ENCODE measurements around the gene GPC6.

Gene GPC6

DNA sequence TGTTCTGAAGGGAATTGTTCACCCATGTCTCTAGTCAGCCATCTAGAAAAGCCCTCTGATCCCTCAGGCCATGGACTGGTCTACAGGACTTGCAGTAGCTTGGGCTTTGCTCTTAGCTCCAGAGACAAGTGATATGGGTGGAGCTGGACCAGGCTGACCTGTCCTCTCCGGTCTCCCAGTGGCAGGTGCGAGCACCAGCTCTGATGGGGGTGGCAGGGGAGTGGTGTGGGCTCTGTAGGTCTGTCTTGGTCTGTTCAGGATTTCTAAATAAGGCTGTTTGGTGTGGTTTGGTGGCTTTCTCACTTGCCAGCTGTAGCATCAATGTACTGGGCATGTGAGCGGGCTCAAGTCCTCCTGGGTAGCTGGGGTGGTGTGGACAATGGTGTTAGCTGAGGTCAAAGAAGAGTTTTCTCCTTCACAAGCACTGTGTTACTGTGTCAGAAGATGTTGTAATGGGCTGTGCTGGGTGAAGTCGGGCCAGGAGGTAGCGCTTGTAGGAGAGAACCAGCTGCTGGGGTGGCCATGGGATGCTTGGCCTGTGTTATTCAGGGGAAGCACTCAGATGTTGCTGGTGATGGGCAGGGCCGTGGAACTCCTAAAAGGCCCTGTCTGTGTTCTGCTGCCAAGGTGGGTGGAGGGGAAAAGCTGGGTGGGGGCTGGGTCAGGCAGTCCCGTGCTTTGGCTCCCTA, 16.9 kb downstream of the GPC6 start:
- Histone ChIP-seq H3K9ac (ENCODE audit: low read depth, low read length) (no peak overlapping the region), H3K9me3 (ENCODE audit: control insufficient read depth, insufficient read depth, low read length) (0 out of 2 replicates have a peak, but pooled peaks cover 4% of the 10 kb centered on the region), H3K36me3 (ENCODE audit: insufficient read depth, low read length) (no peaks in the 10 kb centered on the region), H3K4me1 (ENCODE audit: insufficient read depth, low read length) (peaks cover 28% of the 10 kb centered on the region)

DNA sequence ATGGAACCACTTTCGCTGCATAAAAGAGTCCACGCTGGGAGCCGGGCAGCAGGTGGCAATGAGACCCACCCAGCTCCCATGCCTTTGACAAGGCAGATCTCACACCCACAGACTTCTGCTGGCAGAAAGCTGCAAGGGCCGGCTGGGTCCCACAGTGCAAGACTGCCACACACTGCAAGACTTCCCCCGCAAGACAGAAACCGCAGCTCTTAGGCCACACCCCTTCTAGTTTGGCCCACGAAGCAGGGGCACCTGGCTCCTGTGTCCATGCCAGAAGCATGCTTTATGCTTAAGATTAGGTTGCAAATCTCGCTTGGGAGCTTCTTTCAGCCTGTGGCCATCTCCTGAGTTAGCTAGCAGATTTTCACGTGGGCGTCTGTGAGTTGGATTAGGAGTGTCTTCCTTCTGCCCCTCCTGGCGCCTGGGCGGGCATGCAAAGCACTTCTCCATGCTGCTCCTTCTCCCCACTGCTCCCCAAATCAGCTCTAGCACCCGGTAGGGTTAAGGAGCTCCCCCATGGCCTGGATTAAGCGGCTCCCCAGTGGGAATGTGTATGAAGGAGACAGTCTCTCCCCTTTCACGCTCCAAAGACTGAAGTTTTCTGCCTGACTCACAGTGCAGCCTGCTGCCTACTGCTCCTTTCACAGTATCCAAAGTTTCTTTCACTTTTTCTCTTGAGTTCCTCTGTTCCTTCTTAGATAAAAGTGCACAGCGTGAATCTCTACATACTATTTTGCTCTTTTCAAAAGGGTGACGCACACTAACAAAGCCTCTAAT, 17.7 kb downstream of the GPC6 start:
- H3K36me3 ChIP-seq (ENCODE audit: insufficient read depth, low read length), result no peaks in the 10 kb centered on the region
- H3K4me1 ChIP-seq (ENCODE audit: insufficient read depth, low read length), result peaks cover 35% of the 10 kb centered on the region
- H3K9me3 ChIP-seq (ENCODE audit: control insufficient read depth, insufficient read depth, low read length), result no peaks in the 10 kb centered on the region
- H3K9ac ChIP-seq (ENCODE audit: low read depth, low read length), result no peak overlapping the region; the same call in 1 of the 2 replicates

DNA sequence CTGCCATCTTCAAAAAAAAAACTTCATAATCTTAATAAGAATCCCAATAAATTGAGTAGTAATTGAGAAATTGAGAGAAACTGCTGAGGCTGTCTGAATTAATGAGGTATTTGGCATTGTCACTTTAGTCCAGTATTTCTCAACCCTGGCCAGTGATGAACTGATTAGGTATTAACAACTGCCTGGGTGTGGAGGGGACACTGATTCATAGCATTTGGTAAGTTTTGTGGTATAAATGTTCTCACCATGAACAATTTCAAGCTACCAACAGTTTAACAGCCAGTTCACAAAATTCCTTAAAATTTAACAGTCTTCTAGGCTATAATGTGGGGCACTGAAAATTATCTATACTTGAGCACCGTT, 18.3 kb downstream of the GPC6 start:
- Histone ChIP-seq H3K9me3 (ENCODE audit: control insufficient read depth, insufficient read depth, low read length) (no peaks in the 10 kb centered on the region), H3K4me1 (ENCODE audit: insufficient read depth, low read length) (peaks cover 40% of the 10 kb centered on the region), H3K9ac (ENCODE audit: low read depth, low read length) (no peak overlapping the region), H3K36me3 (ENCODE audit: insufficient read depth, low read length) (no peaks in the 10 kb centered on the region)

DNA sequence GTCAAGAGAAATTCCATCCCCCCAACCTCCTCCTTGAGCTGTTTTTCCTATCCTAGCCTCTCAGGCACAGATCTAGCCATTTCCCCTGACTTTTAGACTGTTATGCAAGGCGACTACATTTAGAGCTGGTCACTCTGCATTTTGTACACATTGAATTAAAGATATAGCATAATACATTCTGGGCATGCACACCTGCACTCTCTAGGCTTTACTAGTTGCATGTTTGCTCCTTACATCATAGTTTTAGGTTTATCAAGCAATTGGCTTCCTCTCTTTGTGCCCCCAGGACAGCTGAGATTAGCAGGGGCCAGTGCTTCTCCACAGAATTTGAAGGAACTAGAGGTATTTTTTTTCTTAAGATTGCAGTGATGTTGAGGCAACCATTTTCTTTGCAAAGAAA, 19.5 kb downstream of the GPC6 start:
- Histone ChIP-seq H3K9me3 (ENCODE audit: control insufficient read depth, insufficient read depth, low read length) (no peaks in the 10 kb centered on the region), H3K4me1 (ENCODE audit: insufficient read depth, low read length) (peaks cover 41% of the 10 kb centered on the region), H3K36me3 (ENCODE audit: insufficient read depth, low read length) (no peaks in the 10 kb centered on the region), H3K9ac (ENCODE audit: low read depth, low read length) (no peak overlapping the region)

DNA sequence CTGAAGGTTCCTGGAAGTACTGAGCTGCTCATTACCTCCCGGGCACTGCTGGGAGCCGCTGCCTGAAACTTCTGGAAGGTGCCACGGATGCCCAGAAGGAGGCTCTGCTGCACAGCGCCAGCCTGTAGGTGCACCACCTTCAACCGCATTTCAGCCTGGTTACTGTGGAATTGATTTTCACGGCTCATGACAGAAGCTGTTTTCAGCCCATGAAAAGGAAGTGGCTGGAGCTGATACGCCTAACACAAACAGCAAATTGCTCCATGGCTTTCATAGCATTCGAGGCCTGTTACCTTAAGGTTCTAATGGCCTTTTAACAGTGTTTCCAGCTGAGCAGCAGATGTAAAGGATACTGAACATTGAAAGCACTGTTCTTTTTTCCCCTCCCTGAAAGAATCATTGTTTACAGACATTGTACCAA, 22.0 kb downstream of the GPC6 start:
- Histone ChIP-seq H3K36me3 (ENCODE audit: insufficient read depth, low read length) (no peaks in the 10 kb centered on the region), H3K9me3 (ENCODE audit: control insufficient read depth, insufficient read depth, low read length) (no peaks in the 10 kb centered on the region), H3K9ac (ENCODE audit: low read depth, low read length) (no peak overlapping the region), H3K4me1 (ENCODE audit: insufficient read depth, low read length) (peaks cover 38% of the 10 kb centered on the region)

DNA sequence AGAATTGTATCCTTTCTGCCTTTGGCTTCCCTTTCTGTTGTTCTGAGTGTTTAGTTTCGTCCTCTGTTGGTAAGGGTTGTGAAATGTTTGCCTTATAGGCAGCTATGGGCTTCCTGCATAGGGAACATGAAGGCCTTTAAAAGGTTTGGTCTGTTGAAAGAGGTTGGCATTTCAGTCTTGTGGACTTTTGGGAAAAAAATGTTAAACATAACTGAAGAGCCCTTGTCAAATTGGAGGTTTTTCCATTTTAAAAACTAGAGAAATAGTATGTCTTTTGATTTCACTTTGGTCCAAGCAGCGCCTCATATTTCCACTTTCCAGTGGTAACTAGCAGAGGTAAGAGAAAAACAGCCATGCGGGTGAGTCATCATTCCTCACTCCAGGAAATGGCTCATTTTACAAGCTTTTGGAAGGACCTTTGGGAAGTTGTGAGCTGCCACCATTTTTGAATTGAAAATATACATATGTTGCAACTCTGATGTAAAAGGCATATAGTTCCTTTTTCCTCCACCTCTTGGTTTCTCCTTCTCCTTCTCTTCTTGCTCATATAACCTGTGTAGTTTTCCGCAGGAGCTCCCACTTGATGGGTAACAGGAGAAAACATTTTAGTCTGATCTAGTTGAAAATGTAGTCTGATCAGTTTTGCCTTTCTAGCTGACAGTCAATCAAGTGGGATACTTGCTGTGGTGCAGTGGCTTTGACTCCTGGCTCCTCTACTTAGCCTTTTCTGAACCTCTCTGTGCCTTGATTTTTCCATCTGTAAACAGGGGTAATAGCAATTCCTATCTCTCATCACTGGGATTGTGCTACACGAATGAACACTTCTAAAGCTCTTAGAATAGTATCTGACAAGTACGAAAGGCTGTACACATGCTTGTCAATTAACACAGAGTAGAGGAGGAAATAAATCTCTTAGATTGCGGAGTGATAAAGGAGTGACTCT, 23.0 kb downstream of the GPC6 start:
- H3K4me1 ChIP-seq (ENCODE audit: insufficient read depth, low read length), result peaks cover 28% of the 10 kb centered on the region
- no peak overlapping the region for H3K9ac ChIP-seq (ENCODE audit: low read depth, low read length)
- H3K9me3 ChIP-seq (ENCODE audit: control insufficient read depth, insufficient read depth, low read length), result no peaks in the 10 kb centered on the region
- H3K36me3 ChIP-seq (ENCODE audit: insufficient read depth, low read length), result no peaks in the 10 kb centered on the region

DNA sequence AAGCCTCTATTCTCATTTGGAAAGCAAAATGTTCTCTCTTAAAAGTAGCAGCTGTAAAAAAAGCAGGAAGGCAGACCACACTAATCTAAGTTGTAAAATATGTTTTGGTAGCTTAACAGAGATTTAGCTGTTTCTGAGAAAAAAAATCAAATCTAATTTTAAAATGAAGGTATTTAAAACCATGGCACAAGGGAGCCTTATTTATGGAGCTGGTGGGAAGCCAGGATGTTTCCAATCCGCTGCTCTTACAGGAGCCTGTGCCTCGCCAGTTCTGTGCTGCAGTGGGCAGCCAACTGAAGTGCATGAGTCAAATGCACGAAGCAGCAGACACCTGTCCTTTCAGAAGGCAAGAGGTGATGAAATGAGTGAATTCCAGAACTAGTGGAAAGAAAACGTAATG, 28.2 kb downstream of the GPC6 start:
- Histone ChIP-seq H3K36me3 (ENCODE audit: insufficient read depth, low read length) (no peaks in the 10 kb centered on the region), H3K9ac (ENCODE audit: low read depth, low read length) (no peak overlapping the region), H3K4me1 (ENCODE audit: insufficient read depth, low read length) (0 out of 2 replicates have a peak, but pooled peaks cover 2% of the 10 kb centered on the region), H3K9me3 (ENCODE audit: control insufficient read depth, insufficient read depth, low read length) (no peaks in the 10 kb centered on the region)

DNA sequence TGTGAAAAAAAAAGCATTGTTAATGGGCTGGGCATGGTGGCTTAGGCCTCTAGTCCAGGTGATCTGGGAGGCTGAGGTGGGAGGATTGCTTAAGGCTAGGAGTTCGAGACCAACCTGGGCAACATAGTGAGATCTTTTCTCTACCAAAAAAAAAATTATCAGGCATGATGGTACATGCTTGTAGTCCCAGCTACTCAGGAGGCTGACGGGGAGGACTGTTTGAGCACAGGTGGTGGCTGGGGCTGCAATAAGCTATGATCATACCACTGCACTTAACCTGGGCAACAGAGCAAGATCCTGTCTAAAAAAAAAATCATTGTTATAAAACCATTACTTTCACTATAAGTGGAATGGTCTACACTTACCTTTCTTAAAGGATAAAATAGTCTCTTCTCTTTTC, 30.4 kb downstream of the GPC6 start:
- no peaks in the 10 kb centered on the region for H3K9me3 ChIP-seq (ENCODE audit: control insufficient read depth, insufficient read depth, low read length)
- no peak overlapping the region for H3K9ac ChIP-seq (ENCODE audit: low read depth, low read length)
- no peaks in the 10 kb centered on the region for H3K4me1 ChIP-seq (ENCODE audit: insufficient read depth, low read length)
- no peaks in the 10 kb centered on the region for H3K36me3 ChIP-seq (ENCODE audit: insufficient read depth, low read length)

DNA sequence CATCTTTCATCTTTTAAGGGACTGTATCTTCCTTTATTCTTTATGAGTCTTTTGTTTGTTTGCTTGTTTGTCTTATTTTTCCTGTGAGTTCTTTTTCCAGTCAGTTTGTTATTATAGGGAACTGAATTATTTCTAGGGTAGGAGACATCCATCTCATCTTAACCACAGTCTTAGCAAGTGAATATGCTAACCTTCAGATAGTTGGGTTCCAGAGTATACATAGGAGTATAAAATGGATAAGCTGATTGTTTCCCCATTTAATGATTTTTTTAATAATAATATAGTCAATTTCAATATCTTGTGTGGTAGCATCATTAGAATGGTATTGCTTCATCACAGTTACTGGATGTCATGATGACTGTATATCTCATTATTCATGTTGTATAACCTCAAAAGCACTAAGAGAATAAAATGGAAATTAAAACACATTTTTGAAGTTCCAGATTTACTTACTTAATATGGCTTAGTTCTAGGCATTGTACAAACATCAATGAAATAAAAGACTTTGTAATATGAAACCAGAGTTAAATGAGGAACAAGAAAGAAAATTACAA, 33.0 kb downstream of the GPC6 start:
- Histone ChIP-seq H3K9ac (ENCODE audit: low read depth, low read length) (no peak overlapping the region), H3K36me3 (ENCODE audit: insufficient read depth, low read length) (no peaks in the 10 kb centered on the region), H3K4me1 (ENCODE audit: insufficient read depth, low read length) (no peaks in the 10 kb centered on the region), H3K9me3 (ENCODE audit: control insufficient read depth, insufficient read depth, low read length) (no peaks in the 10 kb centered on the region)

DNA sequence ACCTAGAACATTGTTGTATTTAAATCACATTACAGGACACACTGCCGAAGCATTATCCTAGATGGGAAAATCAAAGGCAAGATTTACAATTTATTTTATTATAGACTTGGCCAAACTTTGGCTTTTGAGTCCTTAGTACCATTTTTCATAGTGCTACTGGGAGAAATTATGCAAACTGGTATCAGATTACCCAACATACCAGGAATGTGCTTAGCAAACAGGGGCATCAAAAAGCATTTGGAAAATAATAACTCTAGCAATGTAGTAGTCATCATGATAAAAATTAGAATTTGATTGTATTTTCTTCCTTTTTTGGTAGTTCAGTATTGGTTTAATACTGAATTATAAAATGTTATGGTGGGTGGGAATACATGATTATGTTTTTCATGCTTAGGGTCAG, 34.0 kb downstream of the GPC6 start:
- no peaks in the 10 kb centered on the region for H3K4me1 ChIP-seq (ENCODE audit: insufficient read depth, low read length)
- no peak overlapping the region for H3K9ac ChIP-seq (ENCODE audit: low read depth, low read length)
- H3K36me3 ChIP-seq (ENCODE audit: insufficient read depth, low read length), result no peaks in the 10 kb centered on the region
- no peaks in the 10 kb centered on the region for H3K9me3 ChIP-seq (ENCODE audit: control insufficient read depth, insufficient read depth, low read length)

DNA sequence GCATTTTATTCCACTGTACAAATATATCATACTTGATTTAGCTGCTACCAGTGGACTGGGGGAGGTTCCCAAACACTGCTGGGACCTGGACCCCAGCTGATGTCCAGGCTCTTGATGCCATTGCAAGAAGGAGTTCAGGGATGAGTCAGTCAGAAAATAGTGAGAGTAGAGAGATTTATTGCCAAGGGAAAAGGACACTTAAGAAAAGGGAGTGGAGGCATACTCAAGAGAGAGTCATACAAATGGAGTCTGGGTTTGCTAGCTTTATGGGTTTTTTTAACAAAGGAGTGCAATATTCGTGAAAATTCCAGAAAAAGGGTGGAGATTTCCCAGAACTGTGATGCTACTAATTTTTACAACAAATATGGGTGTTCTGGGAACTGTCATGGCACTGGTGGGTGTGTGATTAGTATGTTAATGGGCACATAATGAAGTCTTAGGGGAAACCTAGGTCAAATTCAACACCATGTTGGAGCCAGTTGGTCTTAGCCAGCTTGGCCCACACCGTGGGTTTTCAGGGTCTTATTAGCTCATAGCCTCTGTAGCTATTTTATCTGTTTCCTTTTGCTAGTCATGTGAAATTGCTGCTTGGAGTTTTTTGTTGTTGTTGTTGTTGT, 36.2 kb downstream of the GPC6 start:
- H3K36me3 ChIP-seq (ENCODE audit: insufficient read depth, low read length), result no peaks in the 10 kb centered on the region
- H3K9me3 ChIP-seq (ENCODE audit: control insufficient read depth, insufficient read depth, low read length), result no peaks in the 10 kb centered on the region
- no peaks in the 10 kb centered on the region for H3K4me1 ChIP-seq (ENCODE audit: insufficient read depth, low read length)
- H3K9ac ChIP-seq (ENCODE audit: low read depth, low read length), result no peak overlapping the region

DNA sequence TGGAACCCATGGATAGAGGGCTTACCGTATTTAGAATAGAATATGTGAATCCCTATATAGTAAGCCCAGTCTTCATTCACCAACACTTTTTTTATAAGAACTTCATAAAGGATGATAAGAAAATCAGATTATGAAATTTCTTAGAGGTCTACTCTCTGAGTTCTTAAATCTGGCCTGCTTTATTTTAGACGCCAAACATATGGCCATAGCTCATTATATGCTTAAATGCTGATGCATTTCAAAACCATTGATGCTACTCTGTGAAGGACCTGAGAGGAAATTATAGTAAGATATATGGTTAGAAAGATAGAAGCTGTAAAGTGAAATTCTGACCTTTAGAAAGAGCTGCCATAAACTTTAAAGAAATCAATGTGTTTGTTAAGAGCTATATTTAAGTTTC, 38.3 kb downstream of the GPC6 start:
- no peaks in the 10 kb centered on the region for H3K36me3 ChIP-seq (ENCODE audit: insufficient read depth, low read length)
- H3K9me3 ChIP-seq (ENCODE audit: control insufficient read depth, insufficient read depth, low read length), result no peaks in the 10 kb centered on the region
- no peak overlapping the region for H3K9ac ChIP-seq (ENCODE audit: low read depth, low read length)
- H3K4me1 ChIP-seq (ENCODE audit: insufficient read depth, low read length), result peaks cover 6% of the 10 kb centered on the region; the same call in 1 of the 2 replicates

DNA sequence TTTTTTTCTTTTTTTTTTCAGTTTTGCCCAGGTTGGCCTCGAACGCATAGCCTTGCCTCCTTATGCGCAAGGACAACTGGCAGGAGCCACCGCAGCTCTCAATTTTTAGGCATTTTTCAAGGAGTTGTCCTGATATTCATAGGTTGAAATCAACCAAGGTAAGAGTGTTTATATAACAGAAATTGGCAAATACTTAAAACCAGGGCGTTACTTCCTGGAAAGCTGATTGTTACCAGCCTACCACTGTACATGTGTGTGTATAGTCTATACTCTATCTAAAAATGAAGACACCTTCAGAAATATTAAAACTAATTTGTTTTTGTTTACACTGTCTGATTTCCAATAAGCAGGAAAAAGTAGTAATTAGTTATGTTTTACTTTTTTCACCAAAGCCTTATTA, 39.2 kb downstream of the GPC6 start:
- Histone ChIP-seq H3K4me1 (ENCODE audit: insufficient read depth, low read length) (peaks cover 9% of the 10 kb centered on the region; the same call in 1 of the 2 replicates), H3K36me3 (ENCODE audit: insufficient read depth, low read length) (no peaks in the 10 kb centered on the region), H3K9ac (ENCODE audit: low read depth, low read length) (no peak overlapping the region)

DNA sequence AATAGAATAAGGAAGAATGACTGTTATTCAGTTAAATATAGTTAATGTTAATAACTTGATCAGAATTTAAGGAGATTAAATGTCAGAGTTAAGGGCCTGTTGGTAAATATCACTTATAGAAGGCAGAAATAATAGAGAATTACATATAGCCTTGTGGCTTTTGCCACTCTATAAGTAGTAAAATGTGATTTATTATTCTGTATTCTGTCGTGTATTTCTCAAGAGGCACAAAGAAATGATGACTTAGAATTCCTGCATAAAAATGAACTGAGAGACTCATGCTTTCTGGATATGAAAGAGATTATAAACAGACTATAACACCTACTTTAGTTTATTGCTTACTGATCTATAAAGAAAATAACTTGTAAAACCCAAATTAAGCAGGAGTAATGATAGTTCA, 40.1 kb downstream of the GPC6 start:
- H3K9me3 ChIP-seq (ENCODE audit: control insufficient read depth, insufficient read depth, low read length), result no peaks in the 10 kb centered on the region
- no peaks in the 10 kb centered on the region for H3K36me3 ChIP-seq (ENCODE audit: insufficient read depth, low read length)
- peaks cover 12% of the 10 kb centered on the region; the same call in 1 of the 2 replicates for H3K4me1 ChIP-seq (ENCODE audit: insufficient read depth, low read length)
- no peak overlapping the region for H3K9ac ChIP-seq (ENCODE audit: low read depth, low read length)

More for the DNA sequence above, 39.2 kb downstream of the GPC6 start:
- H3K9me3 ChIP-seq (ENCODE audit: control insufficient read depth, insufficient read depth, low read length), result no peaks in the 10 kb centered on the region
